GM06990 (cell line): Measurements from ENCODE around the gene GABRG3.

Source experiments
- DNase-seq: peaks from one replicate; pipeline ENCODE4 v3.0.0-alpha.2; 2011; ENCODE audit not compliant: insufficient read length; ENCODE audit errors: extremely low read depth
- H3K27me3 ChIP-seq: replicated peaks from 2 replicates; pipeline ENCODE4 v1.6.0; 2011; ENCODE audit warnings: low read length; ENCODE audit not compliant: control insufficient read depth, insufficient read depth
- H3K36me3 ChIP-seq: 2 replicates; pipeline ENCODE4 v1.5.1; 2011; ENCODE audit warnings: low read length; ENCODE audit not compliant: control insufficient read depth, insufficient read depth
- H3K4me3 ChIP-seq: replicated peaks from 2 replicates; pipeline ENCODE4 v1.5.1; 2011; ENCODE audit warnings: low read depth, mild to moderate bottlenecking, control low read depth, low read length
- CTCF ChIP-seq: IDR thresholded peaks from 2 replicates; pipeline ENCODE4 v1.5.1; 2011; ENCODE audit warnings: low read length, control low read depth, mild to moderate bottlenecking, inconsistent platforms; ENCODE audit not compliant: insufficient read depth, poor library complexity, severe bottlenecking

Gene GABRG3

GRCh38 chr15:27486683-27487647 lies 516.0 kb downstream of the GABRG3 start:
- DNase-seq: no peak
- H3K4me3 ChIP-seq: no peak overlapping the region
- no peaks in the 10 kb centered on the region for H3K36me3 ChIP-seq
- TF ChIP-seq CTCF: no peak
- no peaks in the 10 kb centered on the region for H3K27me3 ChIP-seq

GRCh38 chr15:27487846-27488245 lies 516.9 kb downstream of the GABRG3 start:
- TF ChIP-seq CTCF: no peak
- no peaks in the 10 kb centered on the region for H3K36me3 ChIP-seq
- no peak for DNase-seq
- H3K4me3 ChIP-seq: no peak overlapping the region
- H3K27me3 ChIP-seq: no peaks in the 10 kb centered on the region

- no peak for TF ChIP-seq CTCF
- Histone ChIP-seq H3K4me3 (no peak overlapping the region), H3K36me3 (no peaks in the 10 kb centered on the region), H3K27me3 (no peaks in the 10 kb centered on the region)
- DNase-seq: no peak
These were observed 520.0 kb downstream of the GABRG3 start for GRCh38 chr15:27490867-27491595.

GRCh38 chr15:27491666-27492621 lies 521.0 kb downstream of the GABRG3 start:
- TF ChIP-seq CTCF: no peak
- H3K4me3 ChIP-seq: no peak overlapping the region
- DNase-seq: no peak

GRCh38 chr15:27495963-27496459 lies 525.0 kb downstream of the GABRG3 start:
- H3K4me3 ChIP-seq: no peak overlapping the region
- no peak for TF ChIP-seq CTCF
- no peak for DNase-seq
- no peaks in the 10 kb centered on the region for H3K27me3 ChIP-seq
- no peaks in the 10 kb centered on the region for H3K36me3 ChIP-seq

More at GRCh38 chr15:27491666-27492621, 521.0 kb downstream of the GABRG3 start:
- Histone ChIP-seq H3K36me3 (no peaks in the 10 kb centered on the region), H3K27me3 (no peaks in the 10 kb centered on the region)
